Erythroblast (primary cell): Measurements from ENCODE around the gene PHKG2.

ENCODE experiments used
- GATA1 ChIP-seq: IDR thresholded peaks from 2 replicates; pipeline ENCODE4 v1.6.1; 2011; ENCODE audit warnings: low read depth, mild to moderate bottlenecking, control low read depth, low read length, moderate library complexity
- POLR2A ChIP-seq: IDR thresholded peaks from 2 replicates; pipeline ENCODE4 v1.6.1; 2011; ENCODE audit warnings: mild to moderate bottlenecking, low read length

- TF ChIP-seq POLR2A, result no peak
- TF ChIP-seq GATA1, result no peak
Measured at GRCh38 chr16:30753596-30753995, 5.4 kb downstream of the PHKG2 start.
